SU-DHL-6 (cell line): Measurements from ENCODE around the gene SPINK4.

Experiments used
- EZH2phosphoT487 ChIP-seq: fragments of 200-600 bp; sonication (generic), shearing (Covaris generic); conservative IDR thresholded peaks from 2 replicates; pipeline ENCODE4 v1.6.1; 2018; ENCODE audit warnings: mild to moderate bottlenecking, antibody characterized with exemption, low read length, moderate library complexity, mixed read lengths
- TF ChIP-seq, protein P1 (sequence below): fragments of 200-600 bp; sonication (generic); IDR thresholded peaks from one replicate; pipeline ENCODE4 v1.5.1; 2017; ENCODE audit warnings: antibody characterized with exemption, mild to moderate bottlenecking, low read length, moderate library complexity; ENCODE audit not compliant: insufficient read depth, poor library complexity, severe bottlenecking

DNA sequence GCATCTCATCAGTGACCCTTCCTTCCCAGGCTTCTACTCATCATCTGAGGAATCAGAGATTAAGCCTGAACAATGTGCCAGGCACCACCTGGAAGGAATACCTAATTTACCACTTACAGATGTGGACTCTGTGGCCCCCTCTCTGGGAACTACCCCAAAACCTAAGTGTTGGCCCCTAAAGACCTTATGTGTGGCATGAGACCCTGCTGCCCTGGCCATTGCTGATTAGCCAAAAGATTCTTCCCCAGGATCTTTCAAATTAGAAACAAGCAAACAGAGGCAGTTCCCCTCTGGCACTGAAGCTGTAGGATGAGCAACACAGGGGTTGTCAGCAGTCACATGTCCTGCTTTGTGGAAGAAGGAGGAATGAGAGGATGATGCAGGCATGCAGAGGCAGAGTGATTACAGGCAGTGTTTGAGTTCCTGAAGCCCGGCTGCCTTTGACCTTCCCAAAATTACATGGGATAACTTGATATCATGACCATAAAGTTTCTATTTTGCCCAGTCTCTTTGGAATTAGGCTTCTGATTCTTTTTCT, 10.6 kb downstream of the SPINK4 start:
- TF ChIP-seq, protein P1, sequence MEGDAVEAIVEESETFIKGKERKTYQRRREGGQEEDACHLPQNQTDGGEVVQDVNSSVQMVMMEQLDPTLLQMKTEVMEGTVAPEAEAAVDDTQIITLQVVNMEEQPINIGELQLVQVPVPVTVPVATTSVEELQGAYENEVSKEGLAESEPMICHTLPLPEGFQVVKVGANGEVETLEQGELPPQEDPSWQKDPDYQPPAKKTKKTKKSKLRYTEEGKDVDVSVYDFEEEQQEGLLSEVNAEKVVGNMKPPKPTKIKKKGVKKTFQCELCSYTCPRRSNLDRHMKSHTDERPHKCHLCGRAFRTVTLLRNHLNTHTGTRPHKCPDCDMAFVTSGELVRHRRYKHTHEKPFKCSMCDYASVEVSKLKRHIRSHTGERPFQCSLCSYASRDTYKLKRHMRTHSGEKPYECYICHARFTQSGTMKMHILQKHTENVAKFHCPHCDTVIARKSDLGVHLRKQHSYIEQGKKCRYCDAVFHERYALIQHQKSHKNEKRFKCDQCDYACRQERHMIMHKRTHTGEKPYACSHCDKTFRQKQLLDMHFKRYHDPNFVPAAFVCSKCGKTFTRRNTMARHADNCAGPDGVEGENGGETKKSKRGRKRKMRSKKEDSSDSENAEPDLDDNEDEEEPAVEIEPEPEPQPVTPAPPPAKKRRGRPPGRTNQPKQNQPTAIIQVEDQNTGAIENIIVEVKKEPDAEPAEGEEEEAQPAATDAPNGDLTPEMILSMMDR: no peak
- no peak for TF ChIP-seq EZH2phosphoT487
